GM21576 (cell line): ENCODE measurements around the gene GPR61.
A peak's percentile ranks its signal among the peaks of the same experiment; 100 is the strongest.

Experiments
- ATAC-seq: cut with Tn5 transposase; IDR thresholded peaks from one replicate; pipeline ENCODE4 v1.9.1; 2021; ENCODE audit warnings: mild to moderate bottlenecking, moderate library complexity; ENCODE audit not compliant: unreplicated experiment

GPR61 gene

DNA sequence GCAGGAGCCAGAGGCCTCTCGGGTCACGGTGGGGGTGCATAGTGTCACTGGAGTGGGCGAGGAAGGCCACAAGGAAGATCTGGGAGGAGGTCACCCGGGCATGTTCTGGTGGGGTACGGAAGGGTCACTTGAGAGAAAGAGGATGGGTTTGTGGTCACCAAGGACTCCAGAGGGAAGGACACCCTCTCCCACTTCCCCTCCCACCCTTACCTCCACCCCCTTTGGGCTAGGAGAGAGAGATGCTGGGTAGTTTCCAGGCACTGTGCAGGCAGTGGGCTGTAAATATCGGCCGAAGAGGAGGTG lies 30.8 kb upstream of the GPR61 start:
- ATAC-seq: no peak

- ATAC-seq: no peak
These were observed 30.2 kb upstream of the GPR61 start, which contains the start of gene AMIGO1 for GRCh38 chr1:109509176-109510134. Gene AMIGO1 (minus strand): TSS chr1:109509727. CDS start chr1:109508912, 815 bp downstream.

DNA sequence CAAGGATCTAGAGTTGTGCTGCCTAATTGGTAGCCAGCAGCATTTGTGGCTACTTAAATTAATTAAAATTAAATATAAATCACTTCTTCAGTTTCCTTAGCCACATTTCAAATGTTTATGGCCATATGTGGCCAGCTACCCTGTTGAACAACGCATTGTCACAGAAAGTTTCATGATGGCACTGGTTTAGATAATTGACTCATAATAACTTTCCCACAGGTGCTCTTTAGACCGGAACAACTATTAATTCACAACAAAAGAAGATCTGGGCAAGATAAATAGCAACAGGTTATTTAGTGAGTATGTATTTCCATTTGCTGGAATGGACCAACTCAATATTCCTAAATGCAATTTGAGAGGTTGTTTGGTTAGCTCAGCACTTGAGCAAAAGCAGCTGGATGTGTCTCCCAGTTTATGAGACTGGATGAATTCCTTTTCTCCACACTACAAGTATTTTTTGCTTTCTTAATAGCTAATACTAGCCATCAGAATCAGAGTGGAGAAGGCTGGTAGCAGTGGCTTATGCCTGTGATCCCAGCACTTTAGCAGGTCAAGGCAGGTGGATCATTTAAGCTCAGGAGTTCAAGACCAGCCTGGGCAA lies 26.5 kb upstream of the GPR61 start:
- ATAC-seq: no peak

GRCh38 chr1:109514846-109515245 lies 24.8 kb upstream of the GPR61 start:
- no peak for ATAC-seq

DNA sequence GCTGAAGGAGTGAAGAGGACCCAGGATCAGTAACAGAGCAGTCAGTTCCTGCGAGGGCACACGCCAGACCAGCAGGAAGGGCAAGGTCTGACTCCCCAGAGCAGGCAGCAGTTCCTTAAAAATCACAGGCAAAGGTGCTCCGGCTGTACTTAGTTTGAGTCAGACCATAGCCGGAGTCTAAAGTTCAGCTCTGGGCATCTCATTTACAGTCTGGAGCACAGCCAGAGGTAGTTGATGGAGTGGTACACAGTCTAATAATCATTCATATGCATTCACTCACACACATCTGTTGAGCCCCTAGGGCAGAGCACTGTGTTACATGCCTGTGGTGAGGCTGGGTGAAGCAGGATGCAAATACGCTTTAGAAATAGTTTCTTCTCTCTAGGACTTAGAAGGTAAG lies 22.8 kb upstream of the GPR61 start:
- no peak for ATAC-seq

GRCh38 chr1:109517337-109517736 lies 22.3 kb upstream of the GPR61 start:
- ATAC-seq: no peak

DNA sequence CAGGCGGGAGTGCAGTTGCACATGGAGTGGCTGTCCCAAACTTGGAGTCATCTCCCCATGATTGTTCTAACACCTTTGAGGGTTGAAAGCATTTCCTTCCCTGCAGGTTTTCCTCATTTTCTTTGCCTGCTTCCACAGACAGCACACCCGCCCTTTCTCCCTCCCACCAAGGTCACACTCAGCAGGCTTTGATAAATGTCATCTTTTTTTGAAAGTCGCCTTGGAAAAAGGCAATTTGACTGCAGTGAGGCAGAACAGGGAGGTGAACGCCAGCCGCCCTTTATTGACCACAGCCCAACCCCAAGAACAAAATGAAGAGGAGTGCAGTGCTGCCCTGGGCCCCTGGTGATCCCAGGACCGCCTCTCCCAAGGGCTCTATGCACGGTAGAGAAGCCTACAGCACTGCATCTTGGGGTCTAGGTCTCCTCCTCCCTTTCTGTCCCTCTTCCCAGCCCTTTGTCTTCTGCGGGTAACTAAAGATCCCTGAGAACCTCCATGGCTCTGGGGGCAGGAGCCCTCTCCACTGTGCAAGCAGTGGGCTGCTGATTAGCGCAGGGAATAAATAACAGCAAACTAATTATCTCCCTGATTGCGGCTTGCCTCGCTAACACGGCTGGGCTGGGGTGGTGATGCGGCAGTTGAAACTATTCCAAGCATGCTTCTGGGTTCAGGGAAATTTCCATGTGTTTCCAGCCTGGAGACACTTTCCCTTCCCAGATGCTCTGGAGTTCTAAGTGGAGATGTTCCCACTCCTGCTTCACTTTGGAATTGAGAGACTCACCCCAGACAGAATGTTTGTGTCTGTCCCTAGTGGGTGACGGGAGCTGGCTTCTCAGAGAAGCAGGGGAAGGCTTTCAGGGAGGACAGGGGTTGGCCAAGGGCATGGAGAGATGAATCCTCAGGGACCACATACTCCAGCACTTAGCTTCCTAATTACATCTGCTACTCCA lies 18.4 kb upstream of the GPR61 start:
- ATAC-seq: no peak

DNA sequence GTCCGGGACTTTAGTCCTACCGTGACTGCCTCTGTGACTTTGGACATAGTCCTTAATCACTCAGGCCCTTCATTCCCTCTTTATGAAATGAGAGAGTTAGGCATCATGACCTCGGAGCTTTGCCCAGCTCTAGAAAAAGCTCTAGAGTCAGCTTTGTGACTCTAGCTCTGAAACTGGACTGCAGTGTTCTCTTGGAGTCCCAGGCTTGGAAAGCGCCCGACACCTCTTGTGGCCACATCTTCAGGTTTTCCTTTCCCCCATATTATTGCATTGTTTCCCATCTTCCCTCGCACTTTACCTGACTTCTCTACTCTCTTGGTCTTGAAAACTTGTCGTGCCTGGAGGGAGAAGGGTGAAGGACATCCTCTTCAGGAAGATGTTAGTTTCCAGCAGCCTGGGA lies 17.6 kb upstream of the GPR61 start:
- no peak for ATAC-seq

- no peak for ATAC-seq
These were observed 16.0 kb upstream of the GPR61 start for GRCh38 chr1:109523706-109524105.

DNA sequence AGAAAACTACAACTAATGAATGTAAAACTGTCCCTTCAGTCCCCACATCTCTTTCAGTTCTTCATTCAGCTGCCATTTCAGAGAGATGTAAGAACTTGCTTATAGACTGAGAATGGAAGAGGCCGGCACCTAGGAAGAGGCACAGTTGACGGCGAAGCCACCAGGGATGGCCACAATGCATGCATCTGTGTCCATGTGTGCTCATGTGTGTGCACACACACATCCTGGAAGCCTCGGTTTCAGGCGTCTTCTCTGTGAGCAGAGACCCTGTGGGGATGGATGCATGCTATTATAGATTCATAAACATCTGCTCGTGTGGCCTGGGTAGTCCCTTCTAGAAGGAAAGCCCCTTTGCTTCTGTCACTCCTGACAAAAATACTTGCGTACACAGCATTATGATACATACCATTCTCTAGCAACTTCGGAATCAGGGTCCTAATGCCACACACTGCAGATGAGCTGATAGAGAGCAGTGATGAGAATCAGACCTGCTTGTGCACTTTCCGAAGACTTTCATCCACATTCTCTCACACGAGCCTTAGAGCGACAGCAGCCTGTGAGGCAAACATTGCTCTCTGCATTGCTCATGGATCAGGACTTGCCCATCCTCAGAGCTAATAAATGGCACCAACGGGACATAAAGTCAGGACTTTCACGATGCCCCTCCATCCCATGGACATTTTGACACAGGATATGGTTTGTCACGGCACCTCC lies 12.4 kb upstream of the GPR61 start:
- peak; percentile 51 for ATAC-seq

- no peak for ATAC-seq
These were observed 11.6 kb upstream of the GPR61 start for GRCh38 chr1:109527846-109528695.

GRCh38 chr1:109528712-109529111 lies 11.0 kb upstream of the GPR61 start:
- ATAC-seq: no peak

GRCh38 chr1:109529881-109530456 lies 9.7 kb upstream of the GPR61 start:
- no peak for ATAC-seq

- no peak for ATAC-seq
These were observed 9.1 kb upstream of the GPR61 start for GRCh38 chr1:109530457-109531087.

- no peak for ATAC-seq
These were observed 8.3 kb upstream of the GPR61 start for GRCh38 chr1:109531380-109531779.

GRCh38 chr1:109531826-109532364 lies 7.8 kb upstream of the GPR61 start:
- no peak for ATAC-seq

DNA sequence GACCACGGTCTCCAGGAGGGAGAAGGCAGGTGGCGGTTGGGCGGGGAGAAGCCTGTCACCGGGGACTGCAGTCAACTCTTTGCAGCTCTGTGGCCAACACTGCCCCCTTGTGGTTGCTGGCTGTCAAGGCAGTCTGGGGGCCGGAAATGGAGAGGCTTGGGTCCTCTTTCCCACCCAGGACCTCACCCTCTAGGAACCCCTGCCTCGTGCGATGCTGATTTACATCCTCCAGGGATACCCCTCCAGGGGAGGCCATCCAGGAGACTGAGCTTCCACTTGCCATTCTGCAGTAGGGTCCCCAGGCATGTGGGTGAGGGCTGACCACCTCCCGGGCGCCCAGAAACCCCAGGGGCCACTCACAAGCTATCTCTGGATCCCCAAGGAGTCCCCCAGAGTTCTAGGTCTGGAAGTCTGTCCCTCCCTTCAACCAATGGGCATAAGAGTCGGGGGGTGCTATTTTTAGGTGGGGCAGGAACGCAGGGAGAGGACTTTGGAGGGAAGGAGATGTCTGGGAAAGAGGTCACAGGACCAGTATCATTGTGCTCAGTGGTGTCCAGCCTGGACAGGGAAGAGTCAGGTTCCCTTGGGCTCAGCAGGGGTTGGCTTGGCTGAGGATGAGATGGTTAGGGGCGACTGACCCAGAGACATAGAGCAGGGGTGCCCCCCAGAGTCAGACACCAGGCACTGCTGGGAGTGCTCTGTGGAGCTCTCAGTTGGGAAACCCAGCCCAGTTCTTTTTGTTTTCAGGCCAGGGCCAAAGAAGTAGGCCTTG lies 7.1 kb upstream of the GPR61 start:
- peak; percentile 70 for ATAC-seq

- no peak for ATAC-seq
These were observed 5.3 kb upstream of the GPR61 start for GRCh38 chr1:109534307-109534858.
